Fibroblast of pulmonary artery (primary cell): ENCODE data around the gene CCSER1.
"Not testable (repeated sequence)": the region's sequence is repeated elsewhere in the genome, so short reads cannot be mapped to it uniquely, and the experiment has no call there.

ENCODE experiments used
- DNase-seq: peaks from one replicate; pipeline ENCODE4 v3.0.0-alpha.2; 2010; ENCODE audit warnings: low read depth
- H3K4me3 ChIP-seq: replicated peaks from 2 replicates; pipeline ENCODE4 v1.5.1; 2011; ENCODE audit warnings: low read depth, mild to moderate bottlenecking, control low read depth, low read length, moderate library complexity
- TF ChIP-seq, protein P1 (sequence below): IDR thresholded peaks from 2 replicates; pipeline ENCODE4 v1.5.1; 2011; ENCODE audit warnings: mild to moderate bottlenecking, control low read depth, low read length, inconsistent platforms; ENCODE audit errors: missing control alignments

CCSER1 gene

DNA sequence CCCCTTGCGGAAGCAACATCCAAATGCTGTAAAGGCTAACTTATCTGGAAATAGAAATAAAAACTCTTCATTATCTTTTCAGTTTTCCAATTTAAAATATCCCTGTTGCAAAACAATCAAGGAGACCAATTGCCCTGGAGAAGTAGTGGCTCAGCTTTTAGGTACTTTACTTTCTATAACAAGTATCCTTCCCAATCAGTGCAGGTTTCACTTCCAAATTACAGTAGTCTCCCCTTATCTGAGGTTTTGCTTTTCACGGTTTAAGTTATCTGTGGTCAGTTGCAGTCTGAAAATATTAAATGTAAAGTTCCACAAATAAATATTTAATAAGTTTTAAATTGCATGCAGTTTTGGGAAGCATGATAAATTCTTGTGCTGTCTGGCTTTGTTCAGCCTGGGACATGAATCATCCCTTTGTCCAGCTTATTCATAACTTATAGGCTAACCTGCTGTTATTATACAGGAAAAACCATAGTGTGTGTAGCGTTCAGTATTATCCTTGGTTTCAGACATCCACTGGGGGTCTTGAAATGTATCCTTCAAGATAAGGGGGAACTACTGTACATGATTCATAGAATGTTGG, 1203.5 kb downstream of the CCSER1 start:
- peak overlapping the region; percentile 17 for H3K4me3 ChIP-seq
- peak; percentile 31 for DNase-seq
- TF ChIP-seq, protein P1, sequence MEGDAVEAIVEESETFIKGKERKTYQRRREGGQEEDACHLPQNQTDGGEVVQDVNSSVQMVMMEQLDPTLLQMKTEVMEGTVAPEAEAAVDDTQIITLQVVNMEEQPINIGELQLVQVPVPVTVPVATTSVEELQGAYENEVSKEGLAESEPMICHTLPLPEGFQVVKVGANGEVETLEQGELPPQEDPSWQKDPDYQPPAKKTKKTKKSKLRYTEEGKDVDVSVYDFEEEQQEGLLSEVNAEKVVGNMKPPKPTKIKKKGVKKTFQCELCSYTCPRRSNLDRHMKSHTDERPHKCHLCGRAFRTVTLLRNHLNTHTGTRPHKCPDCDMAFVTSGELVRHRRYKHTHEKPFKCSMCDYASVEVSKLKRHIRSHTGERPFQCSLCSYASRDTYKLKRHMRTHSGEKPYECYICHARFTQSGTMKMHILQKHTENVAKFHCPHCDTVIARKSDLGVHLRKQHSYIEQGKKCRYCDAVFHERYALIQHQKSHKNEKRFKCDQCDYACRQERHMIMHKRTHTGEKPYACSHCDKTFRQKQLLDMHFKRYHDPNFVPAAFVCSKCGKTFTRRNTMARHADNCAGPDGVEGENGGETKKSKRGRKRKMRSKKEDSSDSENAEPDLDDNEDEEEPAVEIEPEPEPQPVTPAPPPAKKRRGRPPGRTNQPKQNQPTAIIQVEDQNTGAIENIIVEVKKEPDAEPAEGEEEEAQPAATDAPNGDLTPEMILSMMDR = no peak

- DNase-seq = no peak
- TF ChIP-seq, protein P1 = no peak
- H3K4me3 ChIP-seq = no peak overlapping the region
Observed at GRCh38 chr4:91340822-91341221, 1213.6 kb downstream of the CCSER1 start.

DNA sequence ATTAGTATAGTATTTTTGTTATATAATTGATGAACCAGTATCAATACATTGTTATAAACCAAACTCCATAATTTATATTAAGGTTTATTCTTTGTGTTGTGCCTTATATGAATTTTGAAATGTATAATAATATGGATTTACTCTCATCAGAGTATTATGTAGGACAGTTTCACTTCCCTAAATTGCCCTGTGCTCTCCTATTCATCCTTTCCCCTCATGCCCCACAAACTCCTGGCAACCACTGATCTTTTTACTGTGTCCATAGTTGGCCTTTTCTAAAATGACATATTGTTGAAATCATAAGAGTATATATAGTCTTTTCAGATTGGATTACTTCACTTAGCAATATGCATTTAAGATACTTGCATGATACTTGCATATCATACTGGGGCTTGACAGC, 1218.4 kb downstream of the CCSER1 start:
- no peak overlapping the region for H3K4me3 ChIP-seq
- DNase-seq = no peak
- TF ChIP-seq, protein P1 = no peak

DNA sequence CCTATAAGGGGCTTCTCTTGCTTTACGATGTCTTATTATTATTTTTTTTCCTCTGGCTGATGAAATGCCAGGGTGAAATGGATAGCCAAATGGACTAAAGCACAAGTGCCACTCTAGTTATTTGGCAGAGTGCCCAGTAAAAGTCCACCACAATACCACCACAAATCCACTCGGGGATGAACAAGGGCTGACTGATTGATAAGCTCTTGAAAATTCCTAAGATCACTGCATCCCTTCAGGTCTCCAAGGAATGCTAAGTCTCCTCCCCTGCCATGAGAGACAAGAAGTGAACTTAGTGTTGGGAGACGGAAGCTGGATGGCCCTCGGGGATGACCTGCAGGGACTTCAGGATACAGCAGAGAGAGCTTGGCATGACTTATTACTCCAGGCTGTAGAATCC, 1229.3 kb downstream of the CCSER1 start:
- DNase-seq, H3K4me3 ChIP-seq: not testable (repeated sequence)

- not testable (repeated sequence) for H3K4me3 ChIP-seq, DNase-seq
Observed at GRCh38 chr4:91358016-91358415, 1230.8 kb downstream of the CCSER1 start.

- DNase-seq, H3K4me3 ChIP-seq: not testable (repeated sequence)
Observed at GRCh38 chr4:91358621-91359020, 1231.4 kb downstream of the CCSER1 start.

DNA sequence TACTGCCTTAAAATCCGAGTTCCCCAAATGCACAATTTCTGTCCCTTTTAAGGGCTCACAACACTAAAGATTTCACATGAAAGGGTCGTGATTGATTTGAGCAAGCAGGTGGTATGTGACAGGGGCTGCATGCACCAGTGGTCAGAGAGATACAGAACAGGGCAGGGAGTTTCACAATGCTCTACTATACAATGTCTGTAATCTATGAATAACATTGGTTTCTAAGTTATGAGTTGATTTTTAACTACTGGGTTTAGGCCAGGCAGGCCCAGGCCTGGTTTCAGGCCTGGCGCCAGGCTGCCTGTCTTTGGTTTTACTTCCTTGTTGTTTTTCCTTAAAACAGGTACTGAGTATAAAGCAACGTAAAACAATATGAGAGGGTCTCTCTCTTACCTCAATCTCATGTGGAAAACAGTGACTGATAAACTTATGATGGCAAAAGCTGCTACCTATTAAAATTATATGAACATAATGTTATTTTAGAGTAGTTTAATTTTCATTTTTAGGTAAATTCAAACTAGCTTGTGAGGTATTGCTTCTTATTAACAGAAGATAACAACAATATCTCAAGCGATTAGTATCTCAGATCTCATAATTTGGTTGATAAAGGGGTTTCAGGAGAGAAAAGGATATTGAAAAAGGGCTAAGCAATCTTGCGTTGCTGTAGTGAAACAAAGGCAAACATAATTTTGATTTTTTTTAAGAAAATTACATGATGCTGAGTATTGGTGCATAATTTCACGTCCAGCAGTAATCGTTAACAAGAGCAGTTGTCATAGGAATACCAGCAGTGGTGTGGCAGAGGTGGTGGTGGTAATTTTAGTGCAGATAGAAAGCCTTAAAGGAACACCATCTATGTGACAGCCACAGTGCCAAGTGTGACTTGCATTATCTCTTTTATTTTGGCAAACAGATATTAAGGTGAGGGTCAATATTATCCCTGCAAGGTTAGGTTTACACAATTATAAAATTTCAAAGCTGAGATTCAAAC, 1232.1 kb downstream of the CCSER1 start:
- H3K4me3 ChIP-seq = no peak overlapping the region
- TF ChIP-seq, protein P1 = no peak

GRCh38 chr4:91362125-91362524, 1234.9 kb downstream of the CCSER1 start:
- TF ChIP-seq, protein P1 = no peak
- H3K4me3 ChIP-seq = no peak overlapping the region
- no peak for DNase-seq

More for the DNA sequence above, 1232.1 kb downstream of the CCSER1 start:
- DNase-seq = no peak
